Loucy (cell line): ENCODE measurements around the gene CFAP43.
"Not testable (repeated sequence)": the region's sequence is repeated elsewhere in the genome, so short reads cannot be mapped to it uniquely, and the experiment has no call there.

Experiments
- H2AFZ ChIP-seq: fragments of 200-600 bp; sonication (generic); 2 replicates; pipeline ENCODE4 v1.6.0; 2016; ENCODE audit warnings: antibody characterized with exemption, mild to moderate bottlenecking, low read length, moderate library complexity
- H3F3A ChIP-seq: fragments of 200-600 bp; 2 replicates; pipeline ENCODE4 v1.6.0; 2016; ENCODE audit warnings: antibody characterized with exemption, low read depth, mild to moderate bottlenecking
- H3K27me3 ChIP-seq: fragments of 200-600 bp; sonication (generic); 2 replicates; pipeline ENCODE4 v1.6.1; 2014; ENCODE audit warnings: low read length, mild to moderate bottlenecking; ENCODE audit not compliant: insufficient read depth, poor library complexity, severe bottlenecking
- H3K36me3 ChIP-seq: fragments of 200-600 bp; sonication (generic); 2 replicates; pipeline ENCODE4 v1.6.1; 2016; ENCODE audit warnings: low read length; ENCODE audit not compliant: insufficient read depth
- H3K4me1 ChIP-seq: fragments of 200-600 bp; sonication (generic); 2 replicates; pipeline ENCODE4 v1.5.1; 2014; ENCODE audit warnings: low read length, mild to moderate bottlenecking; ENCODE audit not compliant: insufficient read depth, poor library complexity, severe bottlenecking
- H3K4me2 ChIP-seq: fragments of 200-600 bp; sonication (generic); 2 replicates; pipeline ENCODE4 v1.6.0; 2014; ENCODE audit warnings: antibody characterized with exemption, low read length, low read depth, mild to moderate bottlenecking; ENCODE audit not compliant: poor library complexity, severe bottlenecking
- H3K4me3 ChIP-seq: fragments of 200-600 bp; sonication (generic); 2 replicates; pipeline ENCODE4 v1.5.1; 2014; ENCODE audit warnings: low read length, mild to moderate bottlenecking, mixed read lengths; ENCODE audit not compliant: poor library complexity, severe bottlenecking
- H3K79me2 ChIP-seq: fragments of 200-600 bp; sonication (generic); 2 replicates; pipeline ENCODE4 v1.6.1; 2014; ENCODE audit warnings: low read length; ENCODE audit not compliant: insufficient read depth
- H3K9ac ChIP-seq: fragments of 200-600 bp; sonication (generic); 2 replicates; pipeline ENCODE4 v1.6.0; 2014; ENCODE audit warnings: mild to moderate bottlenecking, low read depth, low read length, moderate library complexity; ENCODE audit not compliant: poor library complexity, severe bottlenecking
- H3K9me2 ChIP-seq: fragments of 200-600 bp; sonication (generic); replicated peaks from 2 replicates; pipeline ENCODE4 v1.6.1; 2016; ENCODE audit warnings: low read depth, low read length, mixed read lengths
- H3K9me3 ChIP-seq: fragments of 200-600 bp; sonication (generic); 2 replicates; pipeline ENCODE4 v1.6.1; 2014; ENCODE audit warnings: mild to moderate bottlenecking, antibody characterized with exemption, low read length, low read depth; ENCODE audit not compliant: insufficient read depth
- H4K20me1 ChIP-seq: fragments of 200-600 bp; sonication (generic); 2 replicates; pipeline ENCODE4 v1.6.0; 2014; ENCODE audit warnings: antibody characterized with exemption, low read length, mild to moderate bottlenecking; ENCODE audit not compliant: insufficient read depth, poor library complexity, severe bottlenecking
- CTCF ChIP-seq: fragments of 200-600 bp; sonication (generic); conservative IDR thresholded peaks from 2 replicates; pipeline ENCODE4 v1.5.1; 2014; ENCODE audit warnings: mild to moderate bottlenecking, antibody characterized with exemption, low read length
- EZH2phosphoT487 ChIP-seq: fragments of 200-600 bp; IDR thresholded peaks from 2 replicates; pipeline ENCODE4 v1.6.1; 2018; ENCODE audit warnings: antibody characterized with exemption, mild to moderate bottlenecking, moderate library complexity, borderline replicate concordance

Gene CFAP43

GRCh38 chr10:104193787-104194186 is 38.4 kb downstream of the CFAP43 start:
- H3K27me3 ChIP-seq = peaks cover 4% of the 10 kb centered on the region
- no peaks in the 10 kb centered on the region for H3K9me2 ChIP-seq
- no peaks in the 10 kb centered on the region for H3K36me3 ChIP-seq
- H3K4me1 ChIP-seq = no peaks in the 10 kb centered on the region
- H3K4me2 ChIP-seq = no peak overlapping the region
- TF ChIP-seq CTCF = no peak
- TF ChIP-seq EZH2phosphoT487 = no peak
- no peak overlapping the region for H2AFZ ChIP-seq
- no peaks in the 10 kb centered on the region for H3K79me2 ChIP-seq
- no peaks in the 10 kb centered on the region for H3K9me3 ChIP-seq
- no peak overlapping the region for H3K4me3 ChIP-seq
- H3K9ac ChIP-seq = no peak overlapping the region
- no peaks in the 10 kb centered on the region for H4K20me1 ChIP-seq
- H3F3A ChIP-seq = no peaks in the 10 kb centered on the region

GRCh38 chr10:104190695-104191094 is 41.5 kb downstream of the CFAP43 start:
- Histone ChIP-seq H3K36me3 (no peaks in the 10 kb centered on the region), H3K9me2 (no peaks in the 10 kb centered on the region), H3K4me2 (no peak overlapping the region), H3K4me3 (no peak overlapping the region), H3K27me3 (peaks cover 4% of the 10 kb centered on the region), H2AFZ (no peak overlapping the region), H3F3A (no peaks in the 10 kb centered on the region), H3K9me3 (no peaks in the 10 kb centered on the region), H3K9ac (no peak overlapping the region), H3K79me2 (no peaks in the 10 kb centered on the region), H3K4me1 (no peaks in the 10 kb centered on the region), H4K20me1 (no peaks in the 10 kb centered on the region)
- TF ChIP-seq CTCF (no peak), EZH2phosphoT487 (no peak)

DNA sequence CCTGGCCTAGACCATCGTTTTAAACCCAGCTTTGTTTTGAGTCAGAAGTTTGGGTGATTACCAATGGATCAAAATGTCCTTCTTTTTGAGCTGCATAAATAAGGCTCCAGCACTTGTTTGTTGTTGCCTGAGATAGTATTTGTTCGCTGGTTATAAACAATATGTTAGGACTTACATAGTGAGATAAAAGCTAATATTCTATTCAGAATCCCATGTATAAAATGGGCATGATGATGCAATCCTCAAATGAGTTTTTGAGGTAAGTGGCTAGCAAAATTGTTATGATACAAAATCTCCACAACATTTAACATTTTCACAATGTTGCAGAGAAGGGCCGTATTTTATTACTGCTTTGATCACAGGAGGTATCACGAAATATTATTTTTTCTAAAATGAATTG is 48.5 kb downstream of the CFAP43 start:
- no peaks in the 10 kb centered on the region for H3F3A ChIP-seq
- no peaks in the 10 kb centered on the region for H3K9me2 ChIP-seq
- no peaks in the 10 kb centered on the region for H3K4me1 ChIP-seq
- H3K27me3 ChIP-seq = peaks cover 12% of the 10 kb centered on the region
- no peak overlapping the region for H3K4me2 ChIP-seq
- TF ChIP-seq CTCF = no peak
- no peak for TF ChIP-seq EZH2phosphoT487
- no peaks in the 10 kb centered on the region for H3K79me2 ChIP-seq
- no peak overlapping the region for H2AFZ ChIP-seq
- H3K9ac ChIP-seq = no peak overlapping the region
- no peaks in the 10 kb centered on the region for H3K36me3 ChIP-seq
- H4K20me1 ChIP-seq = no peaks in the 10 kb centered on the region
- H3K4me3 ChIP-seq = no peak overlapping the region
- H3K9me3 ChIP-seq = no peaks in the 10 kb centered on the region

DNA sequence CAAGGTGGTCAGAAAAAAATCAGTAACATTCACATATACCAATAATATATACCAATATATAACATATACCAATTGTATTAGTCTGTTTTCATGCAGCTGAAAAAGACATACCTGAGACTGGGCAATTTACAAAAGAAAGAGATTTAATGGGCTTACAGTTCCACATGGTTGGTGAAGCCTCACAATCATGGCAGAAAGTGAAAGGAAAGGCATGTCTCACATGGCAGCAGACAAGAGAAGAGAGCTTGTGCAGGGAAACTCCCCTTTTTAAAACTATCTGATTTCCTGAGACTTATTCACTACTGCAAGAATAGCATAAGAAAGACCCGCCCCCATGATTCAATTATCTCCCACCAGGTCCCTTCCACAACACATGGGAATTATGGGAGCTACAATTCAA is 58.0 kb downstream of the CFAP43 start:
- H4K20me1 ChIP-seq, H2AFZ ChIP-seq, H3K4me1 ChIP-seq, H3K79me2 ChIP-seq, H3K4me2 ChIP-seq, H3K4me3 ChIP-seq, H3F3A ChIP-seq, H3K9me3 ChIP-seq, H3K9ac ChIP-seq, H3K36me3 ChIP-seq, H3K9me2 ChIP-seq: not testable (repeated sequence)
- peaks cover 40% of the 10 kb centered on the region for H3K27me3 ChIP-seq
